MCF 10A (cell line): ENCODE data around the gene SPATA3. TPM values are rescaled to one million over a fixed set of nuclear protein-coding genes. Genes with fewer than 3 reads are reported as not detected.
"Not testable (repeated sequence)": the region's sequence is repeated elsewhere in the genome, so short reads cannot be mapped to it uniquely, and the experiment has no call there.

ENCODE experiments used
- BruUV-seq: library from RNA; stranded (reverse); fragments of 400-500 nt; replicated peaks from 2 replicates; lab custom pipeline; 2021; lab: Mats Ljungman, UMichigan
- CTCF ChIA-PET: fragments of 300-600 bp; sonication (Branson Sonifier 250); formaldehyde crosslinking; extraction: SDS; loops from one replicate; lab custom pipeline; 2021; ENCODE audit warnings: antibody characterized with exemption, inconsistent platforms; lab: Yijun Ruan, JAX
- POLR2A ChIA-PET: fragments of 300-600, 350-650 bp; sonication (Branson Sonifier 250); formaldehyde crosslinking; extraction: SDS; loops from one replicate; lab custom pipeline; 2020; ENCODE audit warnings: antibody characterized with exemption, inconsistent platforms; lab: Yijun Ruan, JAX
- DNase-seq: peaks from one replicate; pipeline ENCODE4 v3.0.0-alpha.2; 2018; ENCODE audit not compliant: unreplicated experiment
- H3K27ac Mint-ChIP-seq: one replicate; pipeline ENCODE4 v1.8.0; 2022; ENCODE audit warnings: mild to moderate bottlenecking, low read depth, mixed read lengths; ENCODE audit not compliant: unreplicated experiment
- H3K27me3 Mint-ChIP-seq: one replicate; pipeline ENCODE4 v1.8.0; 2022; ENCODE audit warnings: mixed read lengths; ENCODE audit not compliant: insufficient read depth, unreplicated experiment
- H3K36me3 Mint-ChIP-seq: one replicate; pipeline ENCODE4 v1.8.0; 2022; ENCODE audit warnings: mild to moderate bottlenecking, moderate library complexity, mixed read lengths; ENCODE audit not compliant: insufficient read depth, unreplicated experiment
- H3K4me1 Mint-ChIP-seq: one replicate; pipeline ENCODE4 v1.8.0; 2022; ENCODE audit warnings: mixed read lengths; ENCODE audit not compliant: insufficient read depth, unreplicated experiment
- H3K4me3 Mint-ChIP-seq: one replicate; pipeline ENCODE4 v1.8.0; 2022; ENCODE audit warnings: mild to moderate bottlenecking, moderate library complexity, mixed read lengths; ENCODE audit not compliant: unreplicated experiment
- H3K9me3 Mint-ChIP-seq: one replicate; pipeline ENCODE4 v1.8.0; 2022; ENCODE audit warnings: mixed read lengths; ENCODE audit not compliant: unreplicated experiment
- intact Hi-C: fragments of 100-400 bp; cut with micrococcal nuclease; formaldehyde crosslinking; loops from 2 replicates; pipeline ENCODE4 v1.14.1; 2022
- total RNA-seq: library from RNA; stranded (reverse); gene quantifications from 2 replicates; pipeline ENCODE4 v1.2.3, GENCODE V29; 2022
- TF ChIP-seq, protein P1 (sequence below): fragments of 200-600 bp; IDR thresholded peaks from one replicate; pipeline ENCODE4 v1.8.0; 2022; ENCODE audit warnings: antibody characterized with exemption, mild to moderate bottlenecking; ENCODE audit not compliant: unreplicated experiment

SPATA3 gene
- total RNA-seq, 1 experiment from 2014 or later, result not detected

DNA sequence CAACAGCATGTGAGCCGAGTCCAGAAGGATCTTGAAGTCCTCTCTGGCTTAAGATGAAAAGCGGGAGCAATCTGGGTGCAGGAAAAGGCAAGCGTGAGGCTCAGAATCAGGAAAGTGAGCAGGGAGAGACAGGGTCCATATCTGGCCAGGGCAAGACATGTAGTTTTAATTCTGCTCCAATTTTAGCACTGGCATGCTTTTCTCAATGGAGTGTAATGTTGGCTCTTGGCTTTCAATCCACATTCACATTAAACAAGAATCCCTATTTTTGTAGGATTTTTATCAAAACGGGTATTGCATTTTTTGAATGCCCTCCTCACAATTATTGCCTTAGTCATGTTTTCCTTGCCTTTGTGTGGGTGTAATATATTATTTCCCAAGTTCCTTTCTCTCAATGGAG, 6.0 kb downstream of the SPATA3 start:
- Mint-ChIP-seq H3K36me3 (no peaks in the 10 kb centered on the region), H3K4me1 (no peaks in the 10 kb centered on the region), H3K27ac (no peak overlapping the region), H3K27me3 (peaks cover 60% of the 10 kb centered on the region), H3K4me3 (no peak overlapping the region), H3K9me3 (peaks cover 14% of the 10 kb centered on the region)
- TF ChIP-seq, protein P1, sequence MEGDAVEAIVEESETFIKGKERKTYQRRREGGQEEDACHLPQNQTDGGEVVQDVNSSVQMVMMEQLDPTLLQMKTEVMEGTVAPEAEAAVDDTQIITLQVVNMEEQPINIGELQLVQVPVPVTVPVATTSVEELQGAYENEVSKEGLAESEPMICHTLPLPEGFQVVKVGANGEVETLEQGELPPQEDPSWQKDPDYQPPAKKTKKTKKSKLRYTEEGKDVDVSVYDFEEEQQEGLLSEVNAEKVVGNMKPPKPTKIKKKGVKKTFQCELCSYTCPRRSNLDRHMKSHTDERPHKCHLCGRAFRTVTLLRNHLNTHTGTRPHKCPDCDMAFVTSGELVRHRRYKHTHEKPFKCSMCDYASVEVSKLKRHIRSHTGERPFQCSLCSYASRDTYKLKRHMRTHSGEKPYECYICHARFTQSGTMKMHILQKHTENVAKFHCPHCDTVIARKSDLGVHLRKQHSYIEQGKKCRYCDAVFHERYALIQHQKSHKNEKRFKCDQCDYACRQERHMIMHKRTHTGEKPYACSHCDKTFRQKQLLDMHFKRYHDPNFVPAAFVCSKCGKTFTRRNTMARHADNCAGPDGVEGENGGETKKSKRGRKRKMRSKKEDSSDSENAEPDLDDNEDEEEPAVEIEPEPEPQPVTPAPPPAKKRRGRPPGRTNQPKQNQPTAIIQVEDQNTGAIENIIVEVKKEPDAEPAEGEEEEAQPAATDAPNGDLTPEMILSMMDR, result no peak
- ChIA-PET POLR2A (no interaction called here), CTCF (no interaction called here)
- intact Hi-C loops, result no loop called here
- no peak for DNase-seq
- no TSS peak for BruUV-seq

DNA sequence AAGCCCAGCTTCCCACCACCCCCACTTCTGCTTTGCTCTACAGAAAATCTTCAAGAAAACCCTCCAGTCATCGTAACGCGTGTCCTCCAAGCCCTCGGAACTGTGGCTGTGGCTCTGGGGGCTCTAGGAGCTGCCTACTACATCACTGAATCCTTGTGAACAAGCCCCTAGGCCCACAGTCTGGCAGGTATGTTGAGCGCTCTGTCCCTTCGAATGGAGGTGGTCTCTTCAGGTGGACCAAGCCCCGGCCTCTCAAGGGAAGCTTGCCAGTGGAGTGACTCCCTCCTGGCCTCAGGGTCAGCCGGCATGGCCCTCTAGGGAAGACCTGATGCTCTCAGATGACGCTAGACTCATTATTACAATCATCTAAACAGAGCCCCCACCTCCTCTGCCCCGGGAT, 6.7 kb downstream of the SPATA3 start:
- ChIA-PET POLR2A (no interaction called here), CTCF (no interaction called here)
- Mint-ChIP-seq H3K9me3 (peaks cover 14% of the 10 kb centered on the region), H3K4me1 (no peaks in the 10 kb centered on the region), H3K36me3 (no peaks in the 10 kb centered on the region), H3K27ac (no peak overlapping the region), H3K27me3 (peaks cover 59% of the 10 kb centered on the region), H3K4me3 (no peak overlapping the region)
- intact Hi-C loops, result no loop called here
- DNase-seq, result no peak
- BruUV-seq, result no TSS peak
- TF ChIP-seq, protein P1, result no peak

DNA sequence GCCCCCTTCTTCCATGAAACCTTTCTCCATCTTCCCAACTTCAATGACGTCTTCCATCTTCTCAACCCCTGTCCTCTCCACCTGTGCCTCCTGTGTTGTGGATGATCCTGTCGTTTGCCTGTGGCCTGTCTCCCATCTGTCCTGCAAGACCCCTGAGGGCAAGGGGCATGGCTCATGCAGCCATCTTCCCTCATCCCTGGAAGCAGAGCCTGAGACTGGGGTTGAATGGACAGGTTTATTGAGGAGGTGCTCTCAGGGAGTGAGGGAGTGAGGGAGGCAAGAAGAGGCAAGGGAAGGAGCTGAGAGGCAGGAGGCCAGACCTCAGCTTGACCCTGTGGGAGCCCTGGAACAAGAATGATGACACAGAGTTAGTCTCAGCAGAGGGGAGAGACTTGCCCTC, 7.3 kb downstream of the SPATA3 start:
- Mint-ChIP-seq H3K4me3 (no peak overlapping the region), H3K36me3 (no peaks in the 10 kb centered on the region), H3K27ac (no peak overlapping the region), H3K4me1 (no peaks in the 10 kb centered on the region), H3K27me3 (peaks cover 63% of the 10 kb centered on the region), H3K9me3 (peaks cover 14% of the 10 kb centered on the region)
- ChIA-PET CTCF (interaction anchor here (1.6 kb wide), 1 partner anchor 63 kb away, joined by 3 read pairs; no protein-coding TSS in a partner anchor), POLR2A (no interaction called here)
- BruUV-seq, result no TSS peak
- intact Hi-C loops, result no loop called here
- TF ChIP-seq, protein P1, result no peak
- DNase-seq, result no peak

DNA sequence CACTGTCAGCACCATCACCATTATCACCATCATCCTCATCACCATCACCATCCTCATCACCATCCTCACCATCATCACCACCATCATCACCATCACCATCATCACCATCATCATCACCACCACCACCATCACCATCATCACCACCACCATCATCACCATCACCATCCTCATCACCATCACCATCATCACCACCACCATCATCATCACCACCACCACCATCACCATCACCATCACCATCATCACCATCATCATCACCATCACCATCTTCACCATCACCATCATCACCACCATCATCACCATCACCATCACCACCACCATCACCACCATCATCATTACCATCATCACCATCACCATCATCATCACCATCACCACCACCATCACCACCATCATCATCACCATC, 9.0 kb downstream of the SPATA3 start:
- H3K4me1 Mint-ChIP-seq, H3K36me3 Mint-ChIP-seq, DNase-seq, H3K4me3 Mint-ChIP-seq, intact Hi-C loops, H3K27ac Mint-ChIP-seq, CTCF ChIA-PET, POLR2A ChIA-PET, BruUV-seq: not testable (repeated sequence)
- Mint-ChIP-seq H3K9me3 (peaks cover 14% of the 10 kb centered on the region), H3K27me3 (peaks cover 63% of the 10 kb centered on the region)
